Hematopoietic multipotent progenitor cell treated with erythropoietin and hydrocortisone succinate and interleukin-3 and kit ligand, for 8 days (in vitro differentiated cells): ENCODE data around the gene SMARCAD1.
"Not testable (repeated sequence)": the region's sequence is repeated elsewhere in the genome, so short reads cannot be mapped to it uniquely, and the experiment has no call there.

Source experiments
- DNase-seq: peaks from one replicate; pipeline ENCODE4 v3.0.0-alpha.2; 2015

Gene SMARCAD1

GRCh38 chr4:94295473-94295872, 87.8 kb downstream of the SMARCAD1 start:
- DNase-seq, result not testable (repeated sequence)

GRCh38 chr4:94298725-94299252, 91.1 kb downstream of the SMARCAD1 start:
- DNase-seq, result no peak

GRCh38 chr4:94302191-94302590, 94.5 kb downstream of the SMARCAD1 start:
- DNase-seq, result no peak

- DNase-seq, result peak; percentile 67
These were observed 96.8 kb downstream of the SMARCAD1 start for GRCh38 chr4:94304365-94304971.

DNA sequence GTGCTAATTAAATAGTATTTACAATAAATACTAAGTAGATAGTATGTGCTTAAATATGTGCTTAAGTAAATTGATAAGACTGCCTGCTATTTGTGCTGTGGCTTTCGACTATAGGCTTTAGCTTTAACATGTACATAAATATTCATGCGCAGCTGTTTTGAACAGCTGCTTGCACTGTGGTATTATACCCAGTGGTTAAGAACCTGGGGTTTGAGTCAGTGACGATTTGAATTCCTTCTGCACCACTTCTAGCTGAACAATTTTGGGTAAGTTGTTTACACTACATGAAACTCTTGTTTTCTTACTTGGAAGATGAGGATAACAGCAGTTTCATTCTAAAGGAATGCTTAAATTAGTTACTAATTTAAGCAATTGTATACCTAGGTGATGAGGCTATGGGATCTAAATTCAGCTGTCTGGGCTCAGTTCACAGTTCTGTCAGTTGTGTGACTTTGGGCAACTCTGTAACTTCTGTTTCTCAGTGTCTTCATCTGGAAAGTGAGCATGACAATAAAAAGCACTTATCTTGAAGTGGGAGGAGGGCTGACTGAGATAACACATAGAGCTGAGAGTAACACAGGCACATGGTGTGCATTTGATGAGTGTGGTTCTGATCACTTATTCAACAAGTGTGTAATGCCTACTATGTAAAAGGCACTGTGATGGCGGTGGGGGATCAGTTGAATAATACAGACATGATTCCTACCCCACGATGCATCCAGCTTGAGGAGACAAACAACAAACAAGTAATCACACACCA, 98.0 kb downstream of the SMARCAD1 start:
- DNase-seq, result peak; percentile 31

DNA sequence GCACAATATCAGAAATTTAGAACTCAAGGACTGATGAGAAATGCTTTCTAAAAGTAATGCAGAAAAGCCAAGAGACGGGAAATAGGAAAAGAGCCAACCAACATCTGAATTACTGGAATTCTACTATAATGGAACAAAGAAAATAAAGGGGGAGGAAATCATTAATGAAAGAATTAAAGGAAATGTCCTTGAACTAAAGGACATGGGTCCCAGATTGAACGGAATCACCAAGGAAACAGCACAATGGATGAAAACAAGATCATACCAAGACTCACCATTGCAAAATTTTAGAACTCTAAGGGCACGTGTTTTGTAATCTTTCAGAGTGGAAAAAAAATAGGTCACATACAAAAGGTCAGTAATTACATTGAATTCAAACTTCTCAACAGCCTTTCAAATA, 99.0 kb downstream of the SMARCAD1 start:
- DNase-seq, result no peak

DNA sequence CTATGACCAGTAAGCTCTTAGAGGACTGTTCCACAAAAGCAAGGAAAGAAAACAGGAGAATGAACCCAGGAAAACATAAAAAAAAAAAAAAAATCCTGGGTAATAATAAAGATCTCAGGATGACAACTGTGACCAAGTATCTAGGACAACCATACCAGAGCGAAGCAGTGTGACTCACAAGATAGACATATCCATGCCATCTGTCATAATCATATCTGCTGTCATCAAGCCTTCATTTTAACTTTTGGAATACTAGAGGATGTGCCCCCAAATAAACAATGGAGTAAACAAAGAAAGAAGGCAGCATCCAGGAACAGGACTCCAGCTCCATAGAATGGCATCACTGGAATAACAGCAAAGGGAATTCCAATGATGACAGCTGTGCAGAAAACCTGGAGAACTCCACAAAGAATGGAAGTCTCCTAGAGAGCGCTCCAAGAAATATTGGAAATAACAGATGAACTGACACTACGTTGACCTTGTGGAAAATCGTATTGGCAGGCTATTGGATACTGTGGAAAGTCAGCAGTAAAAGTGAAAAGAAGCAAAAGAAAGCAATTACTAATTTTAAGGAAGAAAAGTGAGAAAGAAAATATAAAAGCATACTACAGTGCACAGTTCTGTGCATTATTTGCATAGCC, 99.7 kb downstream of the SMARCAD1 start:
- no peak for DNase-seq

DNA sequence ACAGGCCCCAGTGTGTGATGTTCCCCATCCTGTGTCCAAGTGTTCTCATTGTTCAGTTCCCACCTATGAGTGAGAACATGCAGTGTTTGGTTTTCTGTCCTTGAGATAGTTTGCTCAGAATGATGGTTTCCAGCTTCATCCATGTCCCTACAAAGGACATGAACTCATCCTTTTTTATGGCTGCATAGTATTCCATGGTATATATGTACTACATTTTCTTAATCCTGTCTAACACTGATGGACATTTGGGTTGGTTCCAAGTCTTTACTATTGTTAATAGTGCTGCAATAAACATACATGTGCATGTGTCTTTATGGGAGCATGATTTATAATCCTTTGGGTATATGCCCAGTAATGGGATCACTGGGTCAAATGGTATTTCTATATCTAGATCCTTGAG, 112.3 kb downstream of the SMARCAD1 start:
- not testable (repeated sequence) for DNase-seq

- DNase-seq, result no peak
These were observed 118.2 kb downstream of the SMARCAD1 start for GRCh38 chr4:94325835-94326234.

- no peak for DNase-seq
These were observed 122.3 kb downstream of the SMARCAD1 start for GRCh38 chr4:94329933-94330332.

DNA sequence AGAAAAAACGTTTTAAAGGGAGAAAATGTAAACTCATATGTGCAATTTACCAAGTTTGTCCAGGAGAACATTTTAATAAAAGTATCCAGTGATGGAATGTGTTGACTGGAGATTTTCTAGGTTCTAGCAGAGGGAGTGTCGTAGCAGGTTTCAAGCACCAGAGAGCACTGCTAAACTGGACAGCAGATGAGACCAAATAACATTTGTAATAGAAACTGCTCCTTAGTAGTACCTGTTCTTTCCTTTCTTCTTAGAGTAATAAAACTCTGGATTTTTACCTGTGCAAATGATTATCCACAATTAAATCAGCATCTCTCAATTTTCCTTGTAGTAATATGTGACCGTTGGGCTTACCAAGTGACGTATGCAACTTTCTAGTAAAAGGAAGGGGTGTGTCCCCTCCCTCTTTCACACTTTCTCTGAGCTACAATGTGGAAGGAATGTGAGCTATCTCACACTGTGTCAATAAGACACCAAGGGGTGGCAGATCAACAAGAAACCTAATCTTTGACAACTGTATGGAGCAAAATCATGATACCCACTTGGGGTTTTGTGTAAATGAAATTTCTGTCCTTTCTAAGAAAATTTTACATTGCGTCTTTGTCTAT, 125.4 kb downstream of the SMARCAD1 start:
- no peak for DNase-seq

- DNase-seq, result no peak
These were observed 126.2 kb downstream of the SMARCAD1 start for GRCh38 chr4:94333866-94334265.

GRCh38 chr4:94334476-94334875, 126.8 kb downstream of the SMARCAD1 start:
- DNase-seq, result no peak

DNA sequence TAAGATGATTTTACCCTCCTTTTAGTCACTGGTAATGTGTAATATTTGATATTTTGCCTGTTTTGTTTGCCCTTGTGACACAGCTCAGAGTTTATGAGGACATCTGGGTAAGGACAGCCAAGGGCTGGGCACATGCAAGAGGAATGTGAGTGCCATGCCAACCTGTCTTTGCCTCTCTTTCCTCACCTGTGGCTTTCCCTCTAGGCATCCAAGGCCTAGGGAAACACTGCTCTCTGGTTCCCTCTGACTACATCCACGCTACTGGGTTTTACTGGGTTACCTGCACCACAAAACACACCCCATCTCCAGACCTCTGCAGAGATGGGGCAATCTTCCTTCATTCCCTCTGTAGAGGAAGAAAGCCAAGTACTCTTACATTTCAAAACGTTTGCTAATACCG, 127.3 kb downstream of the SMARCAD1 start:
- no peak for DNase-seq

- no peak for DNase-seq
These were observed 128.6 kb downstream of the SMARCAD1 start for GRCh38 chr4:94336303-94336702.

GRCh38 chr4:94336791-94337190, 129.1 kb downstream of the SMARCAD1 start:
- not testable (repeated sequence) for DNase-seq

DNA sequence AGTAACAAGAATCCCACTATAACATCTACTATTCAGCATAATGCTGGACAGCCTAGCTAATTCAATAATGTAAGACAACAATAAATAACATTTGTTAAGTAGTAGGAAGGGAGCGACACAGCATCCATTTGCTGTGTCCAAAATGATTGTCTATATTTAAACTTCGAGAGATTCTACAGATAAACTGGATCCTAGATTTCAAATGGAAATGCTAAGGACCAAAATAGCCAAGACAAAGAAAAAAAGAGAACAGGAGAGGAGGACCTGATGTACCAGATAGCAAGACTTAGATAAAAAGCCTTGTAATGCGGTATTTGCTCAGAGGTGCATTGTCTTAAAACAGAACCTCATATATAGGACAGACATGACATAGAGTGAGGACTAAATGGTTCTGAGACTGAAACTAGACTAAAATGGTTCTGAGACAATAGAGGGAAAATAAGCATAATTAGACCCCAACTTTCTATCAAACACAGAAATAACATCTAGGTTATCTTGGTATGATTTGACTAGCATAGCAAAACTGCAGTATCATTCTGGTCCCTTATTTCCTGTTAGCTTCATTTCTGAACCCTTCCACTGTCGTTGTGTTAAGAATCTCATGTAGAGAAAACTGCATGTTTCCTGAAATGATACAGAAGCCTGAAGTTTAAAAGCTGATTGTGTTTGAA, 131.2 kb downstream of the SMARCAD1 start:
- DNase-seq, result peak; percentile 37

DNA sequence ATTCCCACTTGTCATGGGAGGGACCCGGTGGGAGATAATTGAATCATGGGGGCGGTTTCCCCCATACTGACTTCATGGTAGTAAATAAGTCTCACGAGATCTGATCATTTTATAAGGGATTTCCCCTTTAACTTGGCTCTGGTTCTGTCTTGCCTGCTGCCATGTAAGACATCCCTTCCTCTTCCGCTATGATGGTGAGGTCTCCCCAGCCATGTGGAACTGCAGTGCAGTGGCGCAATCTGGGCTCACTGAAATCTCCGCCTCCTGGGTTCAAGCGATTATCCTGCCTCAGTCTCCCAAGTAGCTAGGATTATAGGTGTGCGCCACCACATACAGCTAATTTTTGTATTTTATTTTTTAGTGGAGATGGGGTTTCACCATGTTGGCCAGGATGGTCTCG, 132.1 kb downstream of the SMARCAD1 start:
- DNase-seq, result peak; percentile 27
